Stimulated activated CD4-positive, alpha-beta T cell treated with anti-CD3 and anti-CD28 coated beads, TNF-alpha, amount 100 ng/mL, for 4 hours (primary cell): ENCODE data around the gene ELMOD3.
"Not testable (repeated sequence)": the region's sequence is repeated elsewhere in the genome, so short reads cannot be mapped to it uniquely, and the experiment has no call there.

Source experiments
- DNase-seq, 3 experiments: peaks; one replicate each; pipeline ENCODE4 v3.0.0-alpha.2; 2020; ENCODE audit warnings: low read depth in 3 of 3

ELMOD3 gene

GRCh38 chr2:85376291-85377065 lies 21.9 kb downstream of the ELMOD3 start:
- DNase-seq, result no peak

- no peak for DNase-seq
These were observed 22.5 kb downstream of the ELMOD3 start for GRCh38 chr2:85377083-85377482.

GRCh38 chr2:85378257-85378656 lies 23.7 kb downstream of the ELMOD3 start:
- DNase-seq, result no peak

GRCh38 chr2:85380048-85380447 lies 25.5 kb downstream of the ELMOD3 start:
- no peak for DNase-seq

- DNase-seq, result not testable (repeated sequence)
These were observed 28.6 kb downstream of the ELMOD3 start for GRCh38 chr2:85383151-85383550.

GRCh38 chr2:85383850-85384249 lies 29.3 kb downstream of the ELMOD3 start:
- DNase-seq, result no peak

GRCh38 chr2:85385746-85386145 lies 31.2 kb downstream of the ELMOD3 start:
- DNase-seq, result no peak

GRCh38 chr2:85387754-85388153 lies 33.2 kb downstream of the ELMOD3 start:
- DNase-seq, result no peak

- DNase-seq, result no peak
These were observed 34.4 kb downstream of the ELMOD3 start for GRCh38 chr2:85388878-85389538.

GRCh38 chr2:85390941-85391669 lies 36.5 kb downstream of the ELMOD3 start:
- peak; percentile 54 to 58 (median 57) for DNase-seq

GRCh38 chr2:85393836-85394235 lies 39.3 kb downstream of the ELMOD3 start:
- DNase-seq, result no peak

GRCh38 chr2:85394261-85394681 lies 39.7 kb downstream of the ELMOD3 start:
- DNase-seq, result no peak

- DNase-seq, result no peak
These were observed 40.4 kb downstream of the ELMOD3 start for GRCh38 chr2:85394976-85395375.

- no peak for DNase-seq
These were observed 41.4 kb downstream of the ELMOD3 start for GRCh38 chr2:85395912-85396475.

- DNase-seq, result no peak
These were observed 42.2 kb downstream of the ELMOD3 start for GRCh38 chr2:85396531-85397470.

- DNase-seq, result no peak
These were observed 43.4 kb downstream of the ELMOD3 start for GRCh38 chr2:85397925-85398331.

GRCh38 chr2:85398426-85399182 lies 44.0 kb downstream of the ELMOD3 start:
- DNase-seq, result no peak

GRCh38 chr2:85399183-85399455 lies 44.5 kb downstream of the ELMOD3 start:
- no peak for DNase-seq

GRCh38 chr2:85400023-85400422 lies 45.5 kb downstream of the ELMOD3 start:
- no peak for DNase-seq
